Breast epithelium (tissue), 4 donors: ENCODE data around the gene HSPBAP1. TPM values are rescaled to one million over a fixed set of nuclear protein-coding genes. Genes with fewer than 3 reads are reported as not detected.

ENCODE experiments used
- DNase-seq, 2 donors: peaks; one replicate each; pipeline ENCODE4 v3.0.0-alpha.2; 2019; ENCODE audit warnings: low spot score in 2 of 2
- H3K27ac ChIP-seq, 2 donors: fragments of 200-600 bp; sonication (generic) in 1 of 2; one replicate each; pipeline ENCODE4 v1.5.1; 2016 to 2019; ENCODE audit warnings: mild to moderate bottlenecking in 1 of 2
- H3K27me3 ChIP-seq, 2 donors: fragments of 200-600 bp; sonication (generic) in 1 of 2; one replicate each; pipeline versions ENCODE4 v1.5.1 to v1.6.0; 2017 to 2019; ENCODE audit warnings: control low read depth in 1 of 2, mild to moderate bottlenecking in 1 of 2
- H3K36me3 ChIP-seq: fragments of 200-600 bp; one replicate; pipeline ENCODE4 v1.5.1; 2019
- H3K4me1 ChIP-seq, 2 donors: fragments of 200-600 bp; sonication (generic); one replicate each; pipeline ENCODE4 v1.5.1; 2016 to 2019; ENCODE audit warnings: control low read depth in 1 of 2
- H3K4me3 ChIP-seq, 3 donors: fragments of 200-600 bp; sonication (generic); 1 replicate in 2 of 3; 2 replicates in 1 of 3; pipeline ENCODE4 v1.5.1; 2016 to 2019; ENCODE audit warnings: mild to moderate bottlenecking in 3 of 3, moderate library complexity in 2 of 3
- H3K9me3 ChIP-seq, 2 donors: fragments of 200-600 bp; sonication (generic) in 1 of 2; one replicate each; pipeline ENCODE4 v1.5.1; 2016 to 2019; ENCODE audit warnings: control low read depth in 1 of 2
- POLR2A ChIP-seq: fragments of 450-650 bp; IDR thresholded peaks from one replicate; pipeline ENCODE4 v1.6.1; 2016; ENCODE audit warnings: antibody characterized with exemption, mild to moderate bottlenecking, moderate library complexity
- POLR2AphosphoS5 ChIP-seq, 3 donors: sonication (generic); formaldehyde crosslinking; IDR thresholded peaks; one replicate each; pipeline ENCODE4 v1.6.1; 2017; ENCODE audit warnings: antibody characterized with exemption in 3 of 3
- intact Hi-C: fragments of 100-400 bp; cut with DNase I; formaldehyde crosslinking; loops from one replicate; pipeline ENCODE4 v1.15.1; 2023; ENCODE audit warnings: low total_unique reads
- total RNA-seq, 3 donors: library from RNA; depleted of rRNA; stranded (reverse); fragments of >200 nt; gene quantifications; one replicate each; pipeline ENCODE4 v1.1.0, GENCODE V29; 2016
- TF ChIP-seq, protein P1 (sequence below), 3 donors: fragments of 450-650 bp; IDR thresholded peaks; one replicate each; pipeline ENCODE4 v1.5.1; 2016 to 2017; ENCODE audit warnings: antibody characterized with exemption in 3 of 3, mild to moderate bottlenecking in 3 of 3, moderate library complexity in 3 of 3

The HSPBAP1 gene
- total RNA-seq, 3 donors from 2014 or later = 11.7 to 18.6 (median 15.7) TPM

DNA sequence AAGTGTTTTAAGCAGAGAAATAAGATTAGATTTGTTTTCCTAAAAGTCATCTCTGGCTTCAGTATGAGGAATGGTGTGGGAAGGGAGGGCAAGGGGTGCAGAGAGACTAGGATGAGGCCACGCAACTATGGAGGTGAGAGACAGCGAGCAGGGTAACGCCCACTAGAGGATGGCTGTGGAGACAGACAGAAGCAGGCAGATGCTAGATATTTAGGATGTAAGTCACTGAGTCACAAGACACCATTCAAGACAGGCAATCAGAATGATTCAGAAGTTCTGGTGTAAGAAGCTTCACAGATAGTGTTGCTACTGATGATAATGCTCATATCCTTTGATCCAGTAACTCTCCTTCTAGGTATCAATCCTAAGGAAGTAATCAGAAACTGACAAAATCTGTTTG lies 19.1 kb downstream of the HSPBAP1 start:
- H3K9me3 ChIP-seq = no peaks in the 10 kb centered on the region
- no peak for DNase-seq
- TF ChIP-seq POLR2AphosphoS5 (IDR thresholded peaks at IDR 0.05) (no peak), POLR2A (no peak)
- TF ChIP-seq, protein P1, sequence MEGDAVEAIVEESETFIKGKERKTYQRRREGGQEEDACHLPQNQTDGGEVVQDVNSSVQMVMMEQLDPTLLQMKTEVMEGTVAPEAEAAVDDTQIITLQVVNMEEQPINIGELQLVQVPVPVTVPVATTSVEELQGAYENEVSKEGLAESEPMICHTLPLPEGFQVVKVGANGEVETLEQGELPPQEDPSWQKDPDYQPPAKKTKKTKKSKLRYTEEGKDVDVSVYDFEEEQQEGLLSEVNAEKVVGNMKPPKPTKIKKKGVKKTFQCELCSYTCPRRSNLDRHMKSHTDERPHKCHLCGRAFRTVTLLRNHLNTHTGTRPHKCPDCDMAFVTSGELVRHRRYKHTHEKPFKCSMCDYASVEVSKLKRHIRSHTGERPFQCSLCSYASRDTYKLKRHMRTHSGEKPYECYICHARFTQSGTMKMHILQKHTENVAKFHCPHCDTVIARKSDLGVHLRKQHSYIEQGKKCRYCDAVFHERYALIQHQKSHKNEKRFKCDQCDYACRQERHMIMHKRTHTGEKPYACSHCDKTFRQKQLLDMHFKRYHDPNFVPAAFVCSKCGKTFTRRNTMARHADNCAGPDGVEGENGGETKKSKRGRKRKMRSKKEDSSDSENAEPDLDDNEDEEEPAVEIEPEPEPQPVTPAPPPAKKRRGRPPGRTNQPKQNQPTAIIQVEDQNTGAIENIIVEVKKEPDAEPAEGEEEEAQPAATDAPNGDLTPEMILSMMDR (IDR thresholded peaks at IDR 0.05) = no peak
- no peaks in the 10 kb centered on the region for H3K4me1 ChIP-seq
- intact Hi-C loops = no loop called here
- H3K27me3 ChIP-seq = no peaks in the 10 kb centered on the region
- peaks cover 8% of the 10 kb centered on the region for H3K36me3 ChIP-seq
- no peak overlapping the region for H3K4me3 ChIP-seq
- H3K27ac ChIP-seq = no peak overlapping the region

DNA sequence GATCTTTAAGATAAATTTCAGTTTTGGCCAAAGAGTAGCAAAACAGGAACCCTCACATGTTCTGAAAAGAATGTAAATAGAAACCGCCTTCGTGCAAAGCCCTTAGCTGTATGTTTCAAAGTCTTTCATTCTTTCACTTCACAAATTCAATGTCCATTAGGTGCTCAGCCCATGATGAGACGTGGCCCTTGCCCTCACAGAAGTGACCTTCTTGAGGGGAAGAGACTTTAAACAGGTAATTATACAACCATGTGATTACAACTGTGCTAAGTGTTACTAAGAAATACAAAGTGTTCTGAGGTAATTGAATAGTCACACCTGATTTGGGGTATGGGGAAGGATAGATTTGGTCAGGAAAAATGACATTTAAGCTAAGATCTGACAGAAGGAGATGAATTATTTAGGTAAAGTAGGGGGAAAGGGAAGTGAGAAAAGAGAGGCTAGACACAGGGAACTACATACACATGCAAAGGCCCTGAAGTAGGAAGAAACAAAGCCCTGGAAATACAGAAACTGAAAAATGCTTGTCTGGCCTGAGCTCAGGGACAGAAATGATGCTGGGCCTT lies 19.6 kb downstream of the HSPBAP1 start:
- H3K27me3 ChIP-seq = no peaks in the 10 kb centered on the region
- no peak for TF ChIP-seq POLR2A
- no peak for TF ChIP-seq POLR2AphosphoS5 (IDR thresholded peaks at IDR 0.05)
- TF ChIP-seq, protein P1 (IDR thresholded peaks at IDR 0.05) = no peak
- no peak overlapping the region for H3K4me3 ChIP-seq
- peaks cover 8% of the 10 kb centered on the region for H3K36me3 ChIP-seq
- H3K9me3 ChIP-seq = no peaks in the 10 kb centered on the region
- no peak for DNase-seq
- intact Hi-C loops = no loop called here
- no peak overlapping the region for H3K27ac ChIP-seq
- H3K4me1 ChIP-seq = no peaks in the 10 kb centered on the region

DNA sequence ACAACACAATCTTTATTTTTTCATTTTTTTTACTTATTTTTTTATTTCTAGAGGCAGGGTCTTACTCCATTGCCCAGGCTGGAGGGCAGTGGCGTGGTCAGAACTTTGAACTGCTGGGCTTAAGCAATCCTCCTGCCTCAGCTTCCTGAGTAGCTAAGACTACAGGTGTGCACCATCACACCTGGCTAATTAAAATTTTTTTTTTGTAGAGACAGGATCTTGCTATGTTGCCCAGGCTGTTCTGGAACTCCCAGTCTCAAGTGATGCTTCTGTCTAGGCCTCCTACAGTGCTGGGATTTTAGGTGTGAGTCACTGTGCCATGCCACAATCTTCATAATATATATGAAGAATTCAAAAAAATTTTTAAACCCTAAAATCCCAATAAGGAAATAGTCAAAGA lies 20.8 kb downstream of the HSPBAP1 start:
- no peak for DNase-seq
- no peaks in the 10 kb centered on the region for H3K27me3 ChIP-seq
- H3K27ac ChIP-seq = no peak overlapping the region
- TF ChIP-seq POLR2A = no peak
- TF ChIP-seq POLR2AphosphoS5 (IDR thresholded peaks at IDR 0.05) = no peak
- TF ChIP-seq, protein P1 (IDR thresholded peaks at IDR 0.05) = no peak
- no peak overlapping the region for H3K4me3 ChIP-seq
- no peaks in the 10 kb centered on the region for H3K9me3 ChIP-seq
- intact Hi-C loops = no loop called here
- no peaks in the 10 kb centered on the region for H3K4me1 ChIP-seq
- H3K36me3 ChIP-seq = peaks cover 8% of the 10 kb centered on the region

DNA sequence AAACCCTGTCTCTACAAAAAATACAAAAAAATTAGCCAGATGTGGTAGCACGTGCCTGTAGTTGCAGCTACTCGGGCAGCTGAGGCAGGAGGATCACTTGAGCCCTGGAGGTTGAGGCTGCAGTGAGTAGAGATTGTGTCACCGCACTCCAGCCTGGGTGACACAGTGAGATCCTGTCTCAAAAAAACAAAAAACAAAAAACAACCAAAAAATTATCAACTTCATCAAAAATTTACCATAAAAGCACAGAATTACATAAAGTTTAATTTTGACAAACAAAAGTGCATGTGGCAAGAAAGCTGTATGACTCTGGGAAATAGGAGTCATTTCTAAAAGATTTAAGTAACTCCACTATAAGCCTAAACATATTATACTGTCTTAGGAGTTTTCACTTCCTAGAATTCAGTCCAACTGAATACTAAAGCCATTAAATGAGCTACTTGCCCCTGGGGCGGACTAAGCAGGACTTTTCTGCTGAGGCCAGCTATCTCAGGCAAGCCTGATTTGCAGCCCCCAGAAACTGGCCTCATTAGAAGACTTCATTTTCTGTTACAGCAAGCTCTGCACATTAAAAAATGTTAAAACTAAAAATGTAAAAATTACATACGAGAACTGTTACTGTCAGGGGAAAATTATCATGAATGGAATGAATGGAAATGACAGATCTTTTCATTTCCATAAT lies 23.0 kb downstream of the HSPBAP1 start:
- DNase-seq = no peak
- TF ChIP-seq POLR2AphosphoS5 (IDR thresholded peaks at IDR 0.05) (no peak), POLR2A (no peak)
- TF ChIP-seq, protein P1 (IDR thresholded peaks at IDR 0.05) = no peak
- Histone ChIP-seq H3K4me3 (no peak overlapping the region), H3K36me3 (peaks cover 8% of the 10 kb centered on the region), H3K27me3 (no peaks in the 10 kb centered on the region), H3K4me1 (no peaks in the 10 kb centered on the region), H3K9me3 (no peaks in the 10 kb centered on the region), H3K27ac (no peak overlapping the region)
- intact Hi-C loops = no loop called here

DNA sequence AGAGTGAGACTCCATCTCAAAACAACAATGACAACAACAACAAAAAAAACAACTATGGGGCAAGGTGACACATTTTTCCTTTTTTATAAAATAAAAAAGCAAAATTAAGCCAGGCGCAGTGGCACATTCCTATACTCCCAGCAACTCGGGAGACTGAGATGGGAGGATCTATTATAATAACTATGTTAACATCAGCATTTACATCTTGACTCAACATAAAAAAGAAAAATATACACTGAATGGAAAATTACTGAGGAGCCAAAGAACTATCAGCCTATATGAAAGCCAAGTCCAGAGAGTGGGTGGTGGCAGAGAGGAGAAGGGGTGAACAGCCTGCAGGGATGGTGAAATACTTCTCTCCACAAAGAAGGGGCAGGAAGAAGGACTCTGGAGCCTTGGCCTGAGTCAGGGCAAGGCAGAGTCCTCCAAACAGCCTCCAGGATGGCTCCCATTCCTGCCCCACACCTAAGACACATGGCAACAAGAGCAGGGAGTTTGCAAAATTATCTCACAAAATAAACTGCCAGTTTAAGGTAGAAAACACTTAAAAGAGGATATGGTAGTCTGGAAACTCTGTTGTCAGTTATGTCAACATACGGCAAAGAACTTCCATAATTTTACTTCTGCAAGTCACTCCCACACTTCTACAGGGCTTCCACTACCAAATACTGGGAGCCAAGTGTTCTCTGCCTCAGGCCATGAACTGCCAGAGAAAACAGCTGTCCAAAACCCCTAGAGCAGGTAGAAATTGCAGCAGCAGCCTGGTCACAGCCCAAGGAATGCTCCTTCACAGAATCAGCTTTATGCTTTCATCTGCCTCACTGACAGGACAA lies 25.9 kb downstream of the HSPBAP1 start:
- H3K27ac ChIP-seq = no peak overlapping the region
- DNase-seq = no peak

More for the DNA sequence above, 25.9 kb downstream of the HSPBAP1 start:
- Histone ChIP-seq H3K4me1 (no peaks in the 10 kb centered on the region), H3K9me3 (no peaks in the 10 kb centered on the region), H3K36me3 (no peaks in the 10 kb centered on the region), H3K4me3 (no peak overlapping the region), H3K27me3 (no peaks in the 10 kb centered on the region)
- intact Hi-C loops = no loop called here
- TF ChIP-seq POLR2AphosphoS5 (IDR thresholded peaks at IDR 0.05) (no peak), POLR2A (no peak)
- TF ChIP-seq, protein P1 (IDR thresholded peaks at IDR 0.05) = no peak
